ENCODE data around the gene NOS3. TPM values are rescaled to one million over a fixed set of nuclear protein-coding genes. Genes with fewer than 3 reads are reported as not detected.

The NOS3 gene
- total RNA-seq, 1 donor from 2014 or later = 58.3 TPM

DNA sequence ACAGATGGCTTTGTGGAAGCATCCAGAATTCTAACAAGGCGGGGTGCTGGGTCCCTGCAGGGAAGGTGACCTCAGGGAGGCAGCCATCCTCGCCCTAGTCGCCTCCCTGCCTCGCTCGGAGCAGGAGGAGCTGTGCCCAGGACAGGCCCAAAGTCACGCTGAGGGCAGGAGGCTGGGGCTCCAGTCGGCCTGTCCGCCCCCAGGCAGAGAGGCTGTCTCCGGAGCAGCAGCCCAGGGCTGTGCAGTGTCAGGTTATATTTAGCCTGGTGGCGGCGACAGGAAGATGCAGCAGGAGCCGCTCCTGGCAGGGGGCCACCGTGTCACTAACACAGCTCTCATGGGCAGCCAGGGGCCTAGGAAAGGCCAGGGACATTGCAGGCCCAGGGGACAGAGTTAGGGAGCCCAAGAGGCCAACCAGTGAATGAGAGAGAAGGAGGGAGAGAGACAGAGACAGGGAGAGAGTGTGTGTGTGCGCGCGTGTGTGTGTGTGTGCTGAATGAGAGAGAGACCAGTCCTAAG lies 26.2 kb upstream of the NOS3 start:
- no peak for DNase-seq (ENCODE audit: low read depth, low spot score)

DNA sequence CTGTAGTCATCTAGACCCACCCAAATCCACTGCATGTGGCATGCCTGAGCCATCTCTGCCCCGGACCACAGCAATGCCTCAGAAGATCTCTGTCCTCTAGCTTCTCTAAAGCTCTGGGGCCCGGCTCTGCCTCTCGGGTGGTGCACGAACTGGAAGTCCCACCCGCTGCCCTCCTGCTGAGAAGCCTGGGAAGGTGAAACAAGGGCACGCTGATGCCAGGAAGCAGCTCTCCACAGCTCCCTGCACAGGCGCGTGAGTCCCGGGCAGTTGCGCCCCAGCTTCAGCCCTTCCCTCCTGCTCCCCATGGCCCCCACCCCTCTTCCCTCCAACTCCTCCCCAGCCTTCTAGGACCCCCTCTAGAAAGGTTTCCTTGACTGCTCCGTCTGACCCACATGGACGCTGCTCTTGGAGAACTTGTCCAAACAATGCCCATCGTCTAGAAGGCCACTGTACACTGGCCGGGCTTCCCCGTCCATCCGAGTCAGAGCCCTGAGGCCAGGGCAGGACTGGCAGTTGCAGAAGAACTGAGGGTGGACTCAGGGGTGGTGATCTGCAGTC lies 25.5 kb upstream of the NOS3 start:
- no peak for DNase-seq (ENCODE audit: low read depth, low spot score)

DNA sequence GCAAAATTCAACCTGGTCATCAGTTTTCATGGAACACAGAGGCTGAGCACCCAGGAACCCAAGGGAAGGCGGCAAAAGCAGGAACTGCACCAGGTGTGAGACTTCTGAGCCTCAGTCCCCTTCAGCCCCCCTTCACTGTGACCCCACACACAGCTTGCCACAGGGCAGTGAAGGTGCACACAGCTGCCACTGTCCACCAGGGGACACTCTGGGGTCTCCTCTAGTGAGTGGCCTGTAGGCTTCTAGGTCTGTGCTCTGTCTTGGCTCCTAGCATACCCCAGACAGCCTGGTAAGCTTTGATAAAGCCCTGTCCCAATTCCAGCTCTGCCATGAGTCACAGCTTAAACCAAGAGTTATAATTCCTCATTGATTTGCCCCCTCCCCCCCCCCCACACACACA lies 24.8 kb upstream of the NOS3 start:
- no peak for DNase-seq (ENCODE audit: low read depth, low spot score)

GRCh38 chr7:150967349-150967748 lies 23.5 kb upstream of the NOS3 start:
- DNase-seq (ENCODE audit: low read depth, low spot score) = no peak

- no peak for DNase-seq (ENCODE audit: low read depth, low spot score)
Observed at GRCh38 chr7:150968056-150968733, 22.6 kb upstream of the NOS3 start.

- DNase-seq (ENCODE audit: low read depth, low spot score) = no peak
Observed at GRCh38 chr7:150968734-150969372, 22.0 kb upstream of the NOS3 start.

DNA sequence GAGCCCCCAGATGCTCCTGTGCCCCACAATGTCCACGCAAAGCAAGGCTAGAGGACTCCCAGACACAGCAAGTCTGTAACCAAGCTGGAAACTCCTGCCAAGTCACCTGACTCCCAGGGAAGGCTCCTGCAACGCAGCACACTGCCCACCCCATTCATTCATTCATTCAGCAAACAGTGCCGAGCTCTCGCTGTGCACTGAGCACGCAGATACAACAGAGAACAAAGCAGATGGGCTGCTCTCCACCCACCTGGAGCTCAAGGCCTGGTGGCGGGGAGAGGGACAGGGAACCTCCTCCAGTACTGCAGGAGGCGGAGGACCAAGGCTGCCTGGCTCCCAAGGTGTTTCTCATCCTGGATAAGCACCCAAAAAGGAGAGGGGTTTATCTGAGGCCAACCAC lies 21.3 kb upstream of the NOS3 start:
- no peak for DNase-seq (ENCODE audit: low read depth, low spot score)

DNA sequence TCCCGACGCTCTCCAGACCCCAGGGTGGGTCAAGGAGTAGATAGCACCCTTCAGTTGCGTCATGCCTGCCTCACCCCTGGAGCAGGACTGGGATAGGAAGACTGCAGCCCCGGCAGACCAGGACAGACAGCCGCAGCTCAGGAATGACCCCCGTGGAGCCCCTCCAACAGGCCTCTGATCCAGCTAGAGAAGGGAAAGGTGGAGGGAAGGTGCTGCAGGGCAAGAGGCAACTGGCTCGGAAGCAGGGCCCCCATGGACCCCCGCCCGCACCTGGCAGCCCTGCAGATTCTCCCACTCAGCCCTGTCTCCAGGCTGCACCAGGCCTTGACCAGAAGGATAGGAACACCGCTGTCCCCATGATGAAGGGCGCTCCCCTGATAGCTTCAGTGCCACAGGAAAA lies 20.4 kb upstream of the NOS3 start:
- no peak for DNase-seq (ENCODE audit: low read depth, low spot score)

GRCh38 chr7:150971242-150972022 lies 19.4 kb upstream of the NOS3 start:
- DNase-seq (ENCODE audit: low read depth, low spot score) = no peak

DNA sequence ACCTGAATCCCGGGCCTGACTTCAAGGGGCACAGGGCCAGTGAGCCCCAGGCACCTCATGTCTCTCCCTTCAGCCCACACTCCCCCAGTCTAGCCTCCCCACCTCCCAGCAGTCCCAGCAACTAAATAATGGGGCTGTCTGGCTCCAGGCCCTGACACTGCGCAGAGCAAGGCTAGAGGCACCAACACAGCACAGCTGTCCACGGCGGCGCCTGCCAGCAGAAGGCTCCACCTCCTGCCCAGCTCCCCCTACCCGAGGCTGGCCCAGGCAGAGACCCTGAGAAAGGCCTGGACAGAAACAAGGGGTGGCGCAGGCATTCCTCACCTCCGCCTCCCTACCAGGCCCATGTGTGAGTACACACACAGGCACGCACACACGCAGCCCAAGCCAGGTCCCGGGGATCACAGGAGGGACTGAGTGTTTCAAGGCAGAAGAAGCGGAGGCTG lies 18.8 kb upstream of the NOS3 start:
- DNase-seq (ENCODE audit: low read depth, low spot score) = no peak

- DNase-seq (ENCODE audit: low read depth, low spot score) = no peak
Observed at GRCh38 chr7:150972741-150973140, 18.1 kb upstream of the NOS3 start.

- no peak for DNase-seq (ENCODE audit: low read depth, low spot score)
Observed at GRCh38 chr7:150973571-150974451, 17.0 kb upstream of the NOS3 start.

DNA sequence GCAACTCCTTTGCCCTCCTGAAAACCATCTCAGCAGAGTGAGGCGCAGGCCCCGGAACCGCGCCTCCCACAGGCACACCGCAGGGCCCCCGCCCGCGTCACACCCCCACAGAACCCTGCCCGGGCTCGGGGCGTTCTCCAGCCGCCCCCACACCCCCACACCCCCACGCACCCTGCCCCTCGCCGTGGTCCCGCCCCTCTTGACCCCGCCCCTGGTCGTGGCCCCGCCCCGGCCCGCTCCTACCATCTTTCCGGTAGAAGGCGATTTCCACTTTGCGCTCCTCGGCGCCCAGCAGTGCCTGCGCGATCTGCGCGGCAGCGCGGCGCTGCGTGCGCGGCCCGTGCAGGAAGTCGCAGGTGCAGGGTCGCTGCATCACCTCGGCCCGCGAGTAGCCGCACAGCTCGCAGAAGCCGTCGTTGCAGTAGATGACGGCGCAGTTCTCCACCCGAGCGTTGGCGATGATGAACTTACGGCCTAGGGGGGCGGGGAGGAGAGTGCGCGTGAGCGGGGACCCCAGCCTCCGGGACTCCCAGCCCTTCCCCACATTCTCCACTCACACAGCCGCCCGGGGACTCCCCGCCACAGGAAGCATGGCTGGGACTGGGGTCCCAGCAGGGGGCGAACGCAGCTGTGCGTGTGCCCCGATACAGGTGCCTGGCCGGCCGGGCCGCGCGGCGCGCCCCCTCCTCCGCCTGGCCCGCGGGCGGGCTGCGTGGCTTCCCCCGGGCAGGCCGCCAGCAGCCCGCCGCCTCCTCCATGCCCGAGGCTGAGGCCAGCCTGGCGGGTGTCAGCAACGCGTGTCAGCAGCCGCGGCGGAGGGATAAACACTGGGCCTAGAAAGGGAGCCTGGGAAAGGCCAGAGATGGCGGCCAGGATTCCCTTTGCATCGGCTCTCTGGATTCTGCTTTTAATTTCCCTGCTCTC lies 16.1 kb upstream of the NOS3 start:
- DNase-seq (ENCODE audit: low read depth, low spot score) = no peak

GRCh38 chr7:150975536-150976319 lies 15.1 kb upstream of the NOS3 start:
- DNase-seq (ENCODE audit: low read depth, low spot score) = no peak

DNA sequence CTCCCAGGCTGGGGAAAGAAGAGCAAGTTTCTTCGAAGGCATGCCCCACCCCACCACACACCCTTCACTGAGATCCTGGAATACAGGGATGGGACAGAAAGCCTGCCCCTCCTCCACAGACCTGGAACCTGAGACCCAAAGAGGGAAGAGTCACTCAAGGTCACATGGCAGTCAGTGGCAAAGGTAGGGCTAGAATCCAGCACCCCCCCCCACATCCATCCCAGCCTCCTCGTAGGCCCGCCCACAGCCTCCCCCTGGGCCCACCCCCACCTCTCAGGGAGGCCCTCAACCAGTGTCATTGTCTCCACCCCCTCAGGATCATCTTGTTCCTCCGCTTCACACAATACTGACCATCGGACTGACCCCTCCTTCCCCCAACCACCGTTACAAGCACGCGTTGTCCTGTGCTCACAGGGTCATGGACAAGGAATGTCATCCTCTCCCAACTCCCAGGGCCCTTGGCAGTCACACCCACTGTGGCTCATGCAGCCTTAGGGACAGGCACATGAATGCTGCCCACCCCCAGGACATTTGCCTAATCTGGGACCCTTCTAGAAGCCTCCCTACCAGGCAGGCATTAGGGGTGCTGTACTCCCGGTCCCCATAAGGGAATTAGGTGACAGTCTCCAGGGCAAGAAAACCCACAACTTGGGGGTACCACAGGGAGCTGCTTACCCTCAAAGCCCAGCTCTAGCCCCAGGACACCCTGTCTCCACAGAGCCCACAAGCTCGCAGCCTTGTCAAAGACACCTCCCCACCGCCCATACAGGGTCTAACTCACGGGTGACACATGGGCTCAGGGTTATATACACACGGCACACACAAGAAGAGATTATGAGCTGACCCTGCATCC lies 14.1 kb upstream of the NOS3 start:
- DNase-seq (ENCODE audit: low read depth, low spot score) = no peak

DNA sequence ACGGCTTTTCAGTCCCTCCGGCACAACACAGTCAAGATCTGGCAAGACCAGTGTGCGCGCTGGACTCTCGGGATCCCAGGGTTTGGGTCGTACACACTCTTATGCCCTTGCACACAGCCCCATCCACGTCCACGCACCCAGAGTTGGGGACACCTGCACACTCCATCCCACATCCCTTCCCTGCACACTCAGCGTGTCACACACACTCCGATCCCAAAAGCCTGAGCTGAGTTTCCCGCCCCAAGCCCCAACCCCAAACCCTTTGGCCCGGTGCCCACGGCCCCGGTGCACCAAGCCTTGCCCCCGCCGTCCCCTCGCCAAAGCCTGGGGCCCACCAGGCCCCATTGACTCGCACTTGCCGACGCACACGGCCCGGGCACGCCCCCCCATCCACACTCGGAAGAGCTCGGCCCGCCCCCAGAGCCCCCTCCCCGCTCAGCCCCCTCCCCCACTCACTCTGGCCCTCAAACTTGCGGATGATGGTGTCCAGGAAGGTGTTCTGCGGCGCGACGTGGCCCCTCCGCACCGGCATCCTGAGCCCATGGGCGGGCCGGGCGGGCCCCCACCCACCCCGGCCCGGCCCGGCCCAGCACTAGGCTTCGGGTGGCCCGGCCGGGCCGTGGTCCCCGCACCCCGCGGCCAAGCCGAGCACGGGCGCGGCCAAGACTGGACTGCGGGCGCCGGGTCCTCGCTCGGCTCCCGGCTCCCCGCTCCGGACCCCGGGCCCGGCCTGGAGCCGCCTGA lies 13.3 kb upstream of the NOS3 start:
- no peak for DNase-seq (ENCODE audit: low read depth, low spot score)

DNA sequence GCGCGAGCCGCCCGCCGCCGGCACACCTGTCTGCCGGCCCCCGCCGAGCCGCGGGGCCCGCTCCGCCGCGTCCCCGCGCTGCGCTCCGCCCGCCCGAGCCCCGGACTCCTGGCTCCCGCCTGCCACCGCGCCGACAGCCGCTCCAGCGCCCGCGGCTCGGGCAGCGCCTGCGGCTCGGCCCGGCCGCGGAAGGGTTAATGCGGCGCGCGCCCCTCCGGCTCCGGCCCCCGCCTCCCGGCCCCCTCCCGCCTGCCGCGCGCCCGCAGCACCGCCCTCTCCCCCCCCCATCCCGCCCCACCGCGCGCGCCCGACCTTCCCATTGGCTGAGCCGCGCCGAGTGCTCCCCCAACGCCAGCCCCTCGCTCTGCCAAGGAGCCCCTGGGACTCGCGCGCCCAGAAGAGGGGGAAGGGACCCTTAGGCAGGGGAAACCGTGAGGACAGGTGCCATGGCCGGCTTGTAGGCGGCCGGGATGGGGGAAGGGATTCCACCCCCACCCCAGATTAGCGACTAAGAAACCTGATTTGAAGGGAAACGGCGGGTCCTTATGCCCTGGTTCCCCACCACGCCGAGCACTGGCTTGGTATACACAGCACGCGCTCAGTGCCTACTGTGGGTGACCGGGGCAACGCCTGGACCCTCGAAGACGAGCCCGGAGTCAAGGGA lies 12.6 kb upstream of the NOS3 start, which contains the start of gene KCNH2:
Gene KCNH2, minus strand, starts transcription at position 196 of the 664 bp plus-strand sequence. CDS start 408 bp downstream, outside the sequence.
- DNase-seq (ENCODE audit: low read depth, low spot score) = no peak
